Endothelial cell of umbilical vein (primary cell): ENCODE results near the gene ISM2. TPM values are rescaled to one million over a fixed set of nuclear protein-coding genes. Genes with fewer than 3 reads are reported as not detected.

ENCODE experiments used
- BruUV-seq: library from RNA; stranded (reverse); fragments of 400-500 nt; replicated peaks from 2 replicates; lab custom pipeline; 2021; lab: Mats Ljungman, UMichigan
- CTCF ChIA-PET: fragments of 300-600, 350-600 bp; sonication (Branson Sonifier 250); formaldehyde crosslinking; loops from one replicate; lab custom pipeline; 2021; ENCODE audit warnings: antibody characterized with exemption, inconsistent platforms; lab: Charles Lee
- POLR2A ChIA-PET: fragments of 300-600, 350-600 bp; sonication (Branson Sonifier 250); formaldehyde crosslinking; loops from one replicate; lab custom pipeline; 2021; ENCODE audit warnings: antibody characterized with exemption, inconsistent platforms; lab: Charles Lee
- DNase-seq: peaks from one replicate; pipeline ENCODE4 v3.0.0-alpha.2; 2011; ENCODE audit warnings: low read depth, low spot score
- FAIRE-seq: peaks from 2 replicates; lab custom pipeline; 2011; peaks lifted over from hg19 to GRCh38; lab: Jason Lieb, UNC
- H2AFZ ChIP-seq: 2 replicates; pipeline ENCODE4 v1.6.0; 2012; ENCODE audit warnings: low read depth, low read length, control low read depth, inconsistent platforms
- H3K27ac ChIP-seq: 2 replicates; pipeline ENCODE4 v1.5.1; 2011; ENCODE audit warnings: low read depth, mild to moderate bottlenecking, control low read depth, low read length, moderate library complexity; ENCODE audit not compliant: insufficient read depth
- H3K27me3 ChIP-seq, 2 experiments: 2 replicates each; pipeline versions ENCODE4 v1.6.0 to v1.6.1; 2011; ENCODE audit warnings: low read length in 2 of 2, mixed read lengths in 1 of 2; ENCODE audit not compliant: control insufficient read depth in 2 of 2, insufficient read depth in 2 of 2
- H3K36me3 ChIP-seq, 2 experiments: 2 replicates in 1 of 2; 3 replicates in 1 of 2; pipeline ENCODE4 v1.5.1; 2011; ENCODE audit warnings: low read length in 2 of 2, mild to moderate bottlenecking in 1 of 2, moderate library complexity in 1 of 2; ENCODE audit not compliant: control insufficient read depth in 2 of 2, insufficient read depth in 2 of 2; ENCODE audit errors: extremely low read depth in 1 of 2
- H3K4me1 ChIP-seq: 3 replicates; pipeline ENCODE4 v1.5.1; 2011; ENCODE audit warnings: mild to moderate bottlenecking, low read length; ENCODE audit not compliant: control insufficient read depth, insufficient read depth; ENCODE audit errors: extremely low read depth
- H3K4me2 ChIP-seq: 2 replicates; pipeline ENCODE4 v1.6.1; 2011; ENCODE audit warnings: low read length, control low read depth, mixed read lengths; ENCODE audit not compliant: insufficient read depth
- H3K4me3 ChIP-seq, 3 experiments: fragments of 200-600 bp in 1 of 3; sonication (generic), shearing (Covaris generic) in 1 of 3; replicated peaks in 1 of 3; 2 replicates each; pipeline ENCODE4 v1.5.1; 2011 to 2016; ENCODE audit warnings: control low read depth in 3 of 3, low read length in 3 of 3, mild to moderate bottlenecking in 2 of 3, inconsistent platforms in 1 of 3, low read depth in 1 of 3, moderate library complexity in 1 of 3; ENCODE audit not compliant: insufficient read depth in 1 of 3
- H3K79me2 ChIP-seq: 2 replicates; pipeline ENCODE4 v1.6.0; 2012; ENCODE audit warnings: low read length, inconsistent platforms; ENCODE audit not compliant: control insufficient read depth, insufficient read depth
- H3K9ac ChIP-seq: replicated peaks from 2 replicates; pipeline ENCODE3; 2011; ENCODE audit warnings: low read length, control low read depth; ENCODE audit not compliant: insufficient read depth; ENCODE audit errors: extremely low read depth
- H3K9me1 ChIP-seq: replicated peaks from 3 replicates; pipeline ENCODE4 v1.6.0; 2011; ENCODE audit warnings: mild to moderate bottlenecking, low read length; ENCODE audit not compliant: control insufficient read depth, insufficient read depth; ENCODE audit errors: extremely low read depth
- H3K9me3 ChIP-seq: replicated peaks from 2 replicates; pipeline ENCODE4 v1.5.1; 2012; ENCODE audit warnings: low read length, inconsistent platforms; ENCODE audit not compliant: control insufficient read depth, insufficient read depth
- H4K20me1 ChIP-seq: replicated peaks from 2 replicates; pipeline ENCODE3; 2011; ENCODE audit warnings: mild to moderate bottlenecking, low read length; ENCODE audit not compliant: control insufficient read depth, insufficient read depth; ENCODE audit errors: extremely low read depth
- EZH2 ChIP-seq: IDR thresholded peaks from 2 replicates; pipeline ENCODE4 v1.6.1; 2012; ENCODE audit warnings: borderline replicate concordance, low read depth, mild to moderate bottlenecking, moderate library complexity, low read length, inconsistent platforms; ENCODE audit not compliant: severe bottlenecking
- FOS ChIP-seq: IDR thresholded peaks from 2 replicates; pipeline ENCODE4 v1.6.1; 2011; ENCODE audit warnings: mild to moderate bottlenecking, low read length, moderate library complexity, borderline replicate concordance; ENCODE audit not compliant: insufficient read depth
- GATA2 ChIP-seq: IDR thresholded peaks from 2 replicates; pipeline ENCODE4 v1.7.0; 2011; ENCODE audit warnings: low read depth, mild to moderate bottlenecking, moderate library complexity, mixed read lengths, low read length; ENCODE audit not compliant: insufficient read length, insufficient read depth
- JUN ChIP-seq: IDR thresholded peaks from 2 replicates; pipeline ENCODE4 v1.6.1; 2011; ENCODE audit warnings: borderline replicate concordance, low read depth; ENCODE audit not compliant: insufficient read length, insufficient read depth
- MYC ChIP-seq: IDR thresholded peaks from one replicate; pipeline ENCODE4 v1.6.1; 2011; ENCODE audit warnings: mild to moderate bottlenecking, low read depth, low read length
- POLR2A ChIP-seq: IDR thresholded peaks from 2 replicates; pipeline ENCODE4 v1.6.1; 2012; ENCODE audit warnings: low read depth, mild to moderate bottlenecking, control low read depth, low read length
- dilution Hi-C: fragments of 300-500 bp; cut with MboI; formaldehyde crosslinking; loops from one replicate; pipeline ENCODE4 v1.15.0; 2019; ENCODE audit warnings: low sequenced_read_pairs; ENCODE audit not compliant: extremely low pct_ligation_motif_present
- intact Hi-C: fragments of 100-400 bp; cut with micrococcal nuclease; formaldehyde crosslinking; loops from one replicate; pipeline ENCODE4 v1.10.0; 2022
- polyA plus RNA-seq, 4 experiments: library from polyadenylated mRNA; depleted of rRNA in 3 of 4; stranded (reverse) in 3 of 4; unstranded in 1 of 4; fragments of >200 nt; gene quantifications; 2 replicates each; pipeline versions ENCODE4 v1.2.1 to v1.2.3, GENCODE V29; 2011 to 2012; ENCODE audit warnings: missing spikeins in 1 of 4
- total RNA-seq: library from RNA; stranded (reverse); gene quantifications from 2 replicates; pipeline ENCODE4 v1.2.3, GENCODE V29; 2021
- TF ChIP-seq, protein P1 (sequence below): IDR thresholded peaks from 2 replicates; pipeline ENCODE4 v1.6.1; 2011; ENCODE audit not compliant: insufficient read depth, insufficient read length
- TF ChIP-seq, protein P2 (sequence below), 2 donors: IDR thresholded peaks; 1 replicate in 1 of 2; 2 replicates in 1 of 2; pipeline ENCODE4 v1.5.1; 2011; ENCODE audit warnings: low read length in 2 of 2, mild to moderate bottlenecking in 2 of 2, moderate library complexity in 2 of 2, control low read depth in 1 of 2, inconsistent platforms in 1 of 2, low read depth in 1 of 2; ENCODE audit not compliant: insufficient read depth in 1 of 2; ENCODE audit errors: extremely low read depth in 1 of 2

ISM2 gene
- total and polyA plus RNA-seq, 2 donors (not counting 3 experiments of a cell fraction or from before 2014, with no cell fraction given), result not detected

DNA sequence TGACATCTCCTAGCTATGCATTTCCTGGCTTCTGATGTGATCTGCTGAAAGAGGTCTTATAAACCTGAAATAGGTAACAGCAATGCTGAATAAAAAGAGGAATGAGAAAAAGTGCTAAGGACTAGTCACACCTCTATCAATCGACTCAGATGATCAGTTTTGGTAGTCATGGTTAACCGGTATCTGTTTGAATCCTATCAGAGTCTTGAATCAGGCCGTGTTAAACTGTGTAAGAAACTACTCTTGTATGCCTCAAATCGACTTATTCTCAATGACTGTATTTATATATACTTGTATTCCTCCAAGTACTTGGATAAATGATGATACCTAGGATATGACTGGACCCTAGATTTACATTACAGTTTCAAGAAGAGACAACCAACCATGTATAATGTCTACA is 10.8 kb upstream of the ISM2 start:
- Histone ChIP-seq H3K79me2 (no peaks in the 10 kb centered on the region), H3K36me3 (peaks cover 12 to 22% of the 10 kb centered on the region in 2 experiments), H3K4me2 (no peak overlapping the region), H3K9ac (no peak overlapping the region), H4K20me1 (no peaks in the 10 kb centered on the region), H3K4me1 (no peaks in the 10 kb centered on the region), H3K4me3 (no peak overlapping the region), H2AFZ (no peak overlapping the region), H3K27me3 (no peaks in the 10 kb centered on the region), H3K9me1 (no peaks in the 10 kb centered on the region), H3K27ac (no peak overlapping the region), H3K9me3 (no peaks in the 10 kb centered on the region)
- dilution Hi-C loops, result no loop called here
- intact Hi-C loops, result no loop called here
- TF ChIP-seq MYC (no peak), FOS (no peak), GATA2 (no peak), EZH2 (no peak), POLR2A (no peak), JUN (no peak)
- TF ChIP-seq, protein P1, sequence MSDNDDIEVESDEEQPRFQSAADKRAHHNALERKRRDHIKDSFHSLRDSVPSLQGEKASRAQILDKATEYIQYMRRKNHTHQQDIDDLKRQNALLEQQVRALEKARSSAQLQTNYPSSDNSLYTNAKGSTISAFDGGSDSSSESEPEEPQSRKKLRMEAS, result no peak
- TF ChIP-seq, protein P2, sequence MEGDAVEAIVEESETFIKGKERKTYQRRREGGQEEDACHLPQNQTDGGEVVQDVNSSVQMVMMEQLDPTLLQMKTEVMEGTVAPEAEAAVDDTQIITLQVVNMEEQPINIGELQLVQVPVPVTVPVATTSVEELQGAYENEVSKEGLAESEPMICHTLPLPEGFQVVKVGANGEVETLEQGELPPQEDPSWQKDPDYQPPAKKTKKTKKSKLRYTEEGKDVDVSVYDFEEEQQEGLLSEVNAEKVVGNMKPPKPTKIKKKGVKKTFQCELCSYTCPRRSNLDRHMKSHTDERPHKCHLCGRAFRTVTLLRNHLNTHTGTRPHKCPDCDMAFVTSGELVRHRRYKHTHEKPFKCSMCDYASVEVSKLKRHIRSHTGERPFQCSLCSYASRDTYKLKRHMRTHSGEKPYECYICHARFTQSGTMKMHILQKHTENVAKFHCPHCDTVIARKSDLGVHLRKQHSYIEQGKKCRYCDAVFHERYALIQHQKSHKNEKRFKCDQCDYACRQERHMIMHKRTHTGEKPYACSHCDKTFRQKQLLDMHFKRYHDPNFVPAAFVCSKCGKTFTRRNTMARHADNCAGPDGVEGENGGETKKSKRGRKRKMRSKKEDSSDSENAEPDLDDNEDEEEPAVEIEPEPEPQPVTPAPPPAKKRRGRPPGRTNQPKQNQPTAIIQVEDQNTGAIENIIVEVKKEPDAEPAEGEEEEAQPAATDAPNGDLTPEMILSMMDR (IDR thresholded peaks at IDR 0.05; ENCODE audit: extremely low read depth in 1 of 2, insufficient read depth in 1 of 2, low read depth in 1 of 2, low read length in 2 of 2), result no peak
- CTCF ChIA-PET, result interaction anchor here (1.2 to 1.8 kb wide), 2 partner anchors 9 to 1057 kb away, joined by 3 to 5 read pairs; no protein-coding TSS in a partner anchor
- DNase-seq (no peak), FAIRE-seq (no peak)
- no TSS peak for BruUV-seq
- POLR2A ChIA-PET, result no interaction called here
